Measurements from ENCODE around the gene CTNNA2.

Gene CTNNA2

GRCh38 chr2:79721061-79721460 is 208.2 kb downstream of the CTNNA2 start:
- TF ChIP-seq CTCF (IDR thresholded peaks at IDR 0.05; ENCODE audit: control insufficient read depth, insufficient read depth, low read depth, low read length, missing control alignments), result no peak
- H3K4me3 ChIP-seq (ENCODE audit: control insufficient read depth, low read depth, low read length), result no peak overlapping the region
- DNase-seq (ENCODE audit: low read depth), result no peak

- no peak for DNase-seq (ENCODE audit: low read depth)
- TF ChIP-seq CTCF (IDR thresholded peaks at IDR 0.05; ENCODE audit: control insufficient read depth, insufficient read depth, low read depth, low read length, missing control alignments), result no peak
- H3K4me3 ChIP-seq (ENCODE audit: control insufficient read depth, low read depth, low read length), result no peak overlapping the region
Measured at GRCh38 chr2:79721966-79722365, 209.1 kb downstream of the CTNNA2 start.

DNA sequence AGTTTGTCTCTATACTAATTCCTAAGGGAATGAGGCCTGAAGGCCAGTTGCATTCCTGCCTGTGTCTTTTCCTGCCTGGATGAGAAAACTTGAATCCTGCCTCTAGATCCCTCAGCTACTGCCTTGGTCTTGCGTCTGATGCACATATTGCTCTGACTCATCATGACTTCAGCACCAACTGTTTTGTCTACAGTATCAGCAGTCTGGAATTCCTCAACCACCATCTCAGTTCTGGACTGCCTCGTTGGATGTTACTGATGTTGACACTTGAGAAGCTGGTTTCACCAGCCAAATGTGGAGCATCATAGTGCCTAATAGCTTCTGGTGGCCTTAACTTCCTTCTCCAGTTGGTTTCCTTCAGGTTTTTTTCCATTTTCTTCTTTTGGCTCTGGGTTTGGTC is 211.0 kb downstream of the CTNNA2 start:
- DNase-seq (ENCODE audit: low read depth), result peak; percentile 5
- H3K4me3 ChIP-seq (ENCODE audit: control insufficient read depth, low read depth, low read length), result no peak overlapping the region
- TF ChIP-seq CTCF (IDR thresholded peaks at IDR 0.05; ENCODE audit: control insufficient read depth, insufficient read depth, low read depth, low read length, missing control alignments), result no peak

DNA sequence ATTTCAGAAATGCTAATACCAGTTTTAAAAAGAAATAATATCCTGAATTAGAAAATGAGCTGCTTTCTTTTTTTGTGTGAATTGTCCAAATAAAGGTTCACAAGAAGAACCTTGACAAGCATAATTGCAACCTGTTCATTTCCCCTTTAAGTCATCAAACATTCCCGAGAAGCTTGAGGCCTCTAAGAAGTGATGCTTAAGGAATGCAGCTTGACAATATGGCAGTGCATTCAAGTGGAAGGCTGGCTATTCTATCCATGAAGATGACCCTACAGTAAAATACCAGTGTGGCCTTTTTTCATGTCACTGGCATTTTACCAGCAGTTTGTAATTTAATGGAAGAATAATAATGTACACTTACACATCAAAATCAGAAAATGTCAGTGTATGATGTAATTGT is 216.7 kb downstream of the CTNNA2 start:
- no peak overlapping the region for H3K4me3 ChIP-seq (ENCODE audit: control insufficient read depth, low read depth, low read length)
- no peak for TF ChIP-seq CTCF (IDR thresholded peaks at IDR 0.05; ENCODE audit: control insufficient read depth, insufficient read depth, low read depth, low read length, missing control alignments)
- DNase-seq (ENCODE audit: low read depth), result no peak

GRCh38 chr2:79734518-79734917 is 221.7 kb downstream of the CTNNA2 start:
- no peak for TF ChIP-seq CTCF (IDR thresholded peaks at IDR 0.05; ENCODE audit: control insufficient read depth, insufficient read depth, low read depth, low read length, missing control alignments)
- no peak for DNase-seq (ENCODE audit: low read depth)
- no peak overlapping the region for H3K4me3 ChIP-seq (ENCODE audit: control insufficient read depth, low read depth, low read length)

DNA sequence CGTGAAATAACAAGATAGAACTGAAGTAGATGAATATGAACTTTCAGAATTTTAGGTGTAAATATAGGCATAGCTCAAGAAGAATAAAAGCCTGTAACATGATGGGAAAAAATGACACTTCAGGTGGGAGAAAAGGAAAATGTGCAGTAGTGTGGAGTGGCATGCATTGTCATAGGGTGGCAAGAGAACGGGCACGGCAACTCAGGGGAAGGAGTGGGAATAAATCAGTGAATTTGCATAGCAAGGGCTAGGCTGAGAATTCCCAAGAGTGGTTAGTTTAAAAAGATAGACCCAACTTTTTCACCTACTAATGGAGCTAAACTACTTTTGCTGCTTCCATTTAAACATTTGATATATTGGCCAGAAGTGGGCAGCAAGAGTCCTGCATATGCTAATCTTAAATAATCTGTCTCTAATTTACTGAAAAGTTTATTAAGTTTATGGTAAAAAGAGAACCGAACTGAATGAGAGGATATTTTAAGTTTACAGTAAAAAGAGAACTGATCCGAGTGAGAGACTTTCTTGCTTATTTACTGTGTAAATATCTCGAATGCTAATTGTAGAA is 228.1 kb downstream of the CTNNA2 start:
- TF ChIP-seq CTCF (IDR thresholded peaks at IDR 0.05; ENCODE audit: control insufficient read depth, insufficient read depth, low read depth, low read length, missing control alignments), result no peak

GRCh38 chr2:79750321-79750720 is 237.5 kb downstream of the CTNNA2 start:
- no peak overlapping the region for H3K4me3 ChIP-seq (ENCODE audit: control insufficient read depth, low read depth, low read length)
- TF ChIP-seq CTCF (IDR thresholded peaks at IDR 0.05; ENCODE audit: control insufficient read depth, insufficient read depth, low read depth, low read length, missing control alignments), result no peak
- no peak for DNase-seq (ENCODE audit: low read depth)

More for the DNA sequence above, 228.1 kb downstream of the CTNNA2 start:
- no peak overlapping the region for H3K4me3 ChIP-seq (ENCODE audit: control insufficient read depth, low read depth, low read length)
- no peak for DNase-seq (ENCODE audit: low read depth)
